OCI-LY7 (cell line): ENCODE data around the gene LUC7L3. TPM values are rescaled to one million over a fixed set of nuclear protein-coding genes. Genes with fewer than 3 reads are reported as not detected.

Experiments
- BruUV-seq: library from RNA; stranded (reverse); fragments of 400-500 nt; replicated peaks from 2 replicates; lab custom pipeline; 2021; lab: Mats Ljungman, UMichigan
- CTCF ChIA-PET: fragments of 300-600 bp; sonication (Branson Sonifier 250); formaldehyde crosslinking; loops from one replicate; lab custom pipeline; 2022; ENCODE audit warnings: antibody characterized with exemption; ENCODE audit not compliant: unreplicated experiment; lab: Charles Lee
- POLR2A ChIA-PET: fragments of 300-600 bp; sonication (Branson Sonifier 250); formaldehyde crosslinking; loops from one replicate; lab custom pipeline; 2022; ENCODE audit warnings: antibody characterized with exemption; lab: Charles Lee
- DNase-seq: peaks from one replicate; pipeline ENCODE4 v3.0.0-alpha.2; 2015; ENCODE audit warnings: low spot score
- H2AFZ ChIP-seq: fragments of 200-600 bp; sonication (generic), shearing (Covaris generic); 2 replicates; pipeline ENCODE4 v1.6.1; 2014; ENCODE audit warnings: mild to moderate bottlenecking, antibody characterized with exemption, low read length, moderate library complexity
- H3K27ac ChIP-seq: fragments of 200-600 bp; sonication (generic); 2 replicates; pipeline ENCODE4 v1.5.1; 2014; ENCODE audit warnings: mixed run types, low read depth, mild to moderate bottlenecking, moderate library complexity, low read length, inconsistent platforms; ENCODE audit not compliant: poor library complexity, severe bottlenecking
- H3K36me3 ChIP-seq: fragments of 200-600 bp; sonication (generic); 2 replicates; pipeline ENCODE4 v1.6.1; 2014; ENCODE audit warnings: mild to moderate bottlenecking, antibody characterized with exemption, low read length, moderate library complexity, mixed read lengths; ENCODE audit not compliant: insufficient read depth
- H3K4me1 ChIP-seq: fragments of 200-600 bp; sonication (generic); 2 replicates; pipeline ENCODE4 v1.5.1; 2014; ENCODE audit warnings: mild to moderate bottlenecking, low read length; ENCODE audit not compliant: insufficient read depth, poor library complexity, severe bottlenecking
- H3K4me2 ChIP-seq: fragments of 200-600 bp; sonication (generic); 2 replicates; pipeline ENCODE4 v1.6.1; 2014; ENCODE audit warnings: mild to moderate bottlenecking, low read length
- H3K4me3 ChIP-seq: fragments of 200-600 bp; sonication (generic); 2 replicates; pipeline ENCODE4 v1.5.1; 2014; ENCODE audit warnings: mild to moderate bottlenecking, low read depth, low read length; ENCODE audit not compliant: poor library complexity, severe bottlenecking
- H3K79me2 ChIP-seq: fragments of 200-600 bp; sonication (generic); 2 replicates; pipeline ENCODE4 v1.6.1; 2016; ENCODE audit warnings: low read depth, mild to moderate bottlenecking, low read length, moderate library complexity, mixed read lengths; ENCODE audit not compliant: insufficient read depth
- H3K9me2 ChIP-seq: fragments of 200-600 bp; sonication (generic); 2 replicates; pipeline ENCODE4 v1.6.1; 2016; ENCODE audit warnings: mild to moderate bottlenecking, low read length, mixed read lengths; ENCODE audit not compliant: insufficient read depth
- H3K9me3 ChIP-seq: fragments of 200-600 bp; sonication (generic); 2 replicates; pipeline ENCODE4 v1.6.1; 2014; ENCODE audit warnings: mild to moderate bottlenecking, mixed run types, low read length, mixed read lengths
- H4K20me1 ChIP-seq: fragments of 200-600 bp; sonication (generic); 2 replicates; pipeline ENCODE4 v1.6.1; 2014; ENCODE audit warnings: mild to moderate bottlenecking, antibody characterized with exemption, low read length, moderate library complexity, mixed read lengths; ENCODE audit not compliant: insufficient read depth
- EZH2phosphoT487 ChIP-seq: fragments of 200-600 bp; sonication (generic); IDR thresholded peaks from 2 replicates; pipeline ENCODE4 v1.6.1; 2018; ENCODE audit warnings: low read depth, borderline replicate concordance, mild to moderate bottlenecking, mixed run types, antibody characterized with exemption, low read length, moderate library complexity, mixed read lengths
- intact Hi-C: fragments of 100-400 bp; cut with micrococcal nuclease; formaldehyde crosslinking; loops from one replicate; pipeline ENCODE4 v1.10.0; 2022; ENCODE audit not compliant: unreplicated experiment
- total RNA-seq, 2 experiments: library from RNA; depleted of rRNA in 1 of 2; stranded (reverse); fragments of >200 nt in 1 of 2; shearing (Covaris generic) in 1 of 2; gene quantifications; 2 replicates each; pipeline ENCODE4 v1.2.3, GENCODE V29; 2014 to 2022
- TF ChIP-seq, protein P1 (sequence below): fragments of 200-600 bp; sonication (generic); conservative IDR thresholded peaks from 2 replicates; pipeline ENCODE4 v1.5.1; 2014; ENCODE audit warnings: mild to moderate bottlenecking, antibody characterized with exemption, low read length, moderate library complexity, mixed read lengths

The LUC7L3 gene
- total RNA-seq, 2 experiments from 2014 or later, result 109 to 190 TPM

DNA sequence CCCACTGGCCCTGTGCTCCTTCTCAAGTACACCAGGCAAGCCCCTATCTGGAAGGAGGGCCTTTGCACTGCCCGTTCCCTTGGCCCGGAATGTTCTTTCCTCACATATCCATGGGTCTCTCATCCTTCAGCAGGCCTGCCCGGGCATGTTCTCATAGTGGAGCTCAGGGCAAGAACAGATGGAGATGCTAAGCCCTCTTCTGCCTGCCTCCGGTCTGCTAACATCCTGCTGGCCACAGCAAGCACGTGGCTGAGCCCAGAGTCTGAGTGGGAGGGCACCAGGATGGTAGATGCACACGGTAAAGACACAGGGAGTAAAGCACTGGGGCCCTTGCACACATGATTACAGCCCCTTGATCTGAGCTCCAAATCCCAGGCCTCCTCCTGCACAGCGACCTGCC, 67.7 kb downstream of the LUC7L3 start:
- TF ChIP-seq, protein P1, sequence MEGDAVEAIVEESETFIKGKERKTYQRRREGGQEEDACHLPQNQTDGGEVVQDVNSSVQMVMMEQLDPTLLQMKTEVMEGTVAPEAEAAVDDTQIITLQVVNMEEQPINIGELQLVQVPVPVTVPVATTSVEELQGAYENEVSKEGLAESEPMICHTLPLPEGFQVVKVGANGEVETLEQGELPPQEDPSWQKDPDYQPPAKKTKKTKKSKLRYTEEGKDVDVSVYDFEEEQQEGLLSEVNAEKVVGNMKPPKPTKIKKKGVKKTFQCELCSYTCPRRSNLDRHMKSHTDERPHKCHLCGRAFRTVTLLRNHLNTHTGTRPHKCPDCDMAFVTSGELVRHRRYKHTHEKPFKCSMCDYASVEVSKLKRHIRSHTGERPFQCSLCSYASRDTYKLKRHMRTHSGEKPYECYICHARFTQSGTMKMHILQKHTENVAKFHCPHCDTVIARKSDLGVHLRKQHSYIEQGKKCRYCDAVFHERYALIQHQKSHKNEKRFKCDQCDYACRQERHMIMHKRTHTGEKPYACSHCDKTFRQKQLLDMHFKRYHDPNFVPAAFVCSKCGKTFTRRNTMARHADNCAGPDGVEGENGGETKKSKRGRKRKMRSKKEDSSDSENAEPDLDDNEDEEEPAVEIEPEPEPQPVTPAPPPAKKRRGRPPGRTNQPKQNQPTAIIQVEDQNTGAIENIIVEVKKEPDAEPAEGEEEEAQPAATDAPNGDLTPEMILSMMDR, result no peak
- no peak for TF ChIP-seq EZH2phosphoT487
- CTCF ChIA-PET, result interaction anchor here (0.9 kb wide), 2 partner anchors 11 to 65 kb away, joined by 3 to 4 read pairs; no protein-coding TSS in a partner anchor
- Histone ChIP-seq H3K9me3 (no peaks in the 10 kb centered on the region), H3K79me2 (no peaks in the 10 kb centered on the region), H3K27ac (no peak overlapping the region), H4K20me1 (no peaks in the 10 kb centered on the region), H3K36me3 (no peaks in the 10 kb centered on the region), H3K9me2 (no peaks in the 10 kb centered on the region), H2AFZ (no peak overlapping the region), H3K4me2 (no peak overlapping the region), H3K4me1 (no peaks in the 10 kb centered on the region), H3K4me3 (no peak overlapping the region)
- no TSS peak for BruUV-seq
- intact Hi-C loops, result no loop called here
- DNase-seq, result no peak
- POLR2A ChIA-PET, result interaction anchor here (0.8 kb wide), 1 partner anchor 9 kb away, joined by 4 read pairs; no protein-coding TSS in a partner anchor

DNA sequence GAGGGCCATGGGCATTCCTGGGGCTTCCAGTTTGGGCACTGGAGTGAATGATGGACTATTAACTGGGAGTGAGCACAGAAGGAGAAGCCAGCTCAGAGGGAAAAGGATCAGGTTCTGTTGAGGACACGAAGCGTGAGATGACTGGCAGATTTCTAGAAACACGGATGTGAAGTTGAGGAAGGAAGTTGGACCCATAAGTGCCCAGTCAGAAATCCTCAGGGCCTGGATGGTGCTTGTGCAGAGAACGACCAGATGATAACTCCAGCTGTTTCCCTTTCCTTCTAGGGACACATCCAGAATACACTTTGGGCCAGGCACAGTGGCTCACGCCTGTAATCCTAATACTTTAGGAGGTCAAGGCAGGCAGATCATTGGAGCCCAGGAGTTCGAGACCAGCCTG, 71.2 kb downstream of the LUC7L3 start:
- H2AFZ ChIP-seq, result no peak overlapping the region
- H3K4me3 ChIP-seq, result no peak overlapping the region
- ChIA-PET CTCF (no interaction called here), POLR2A (interaction anchor here (0.6 kb wide), 1 partner anchor 234 kb away, joined by 4 read pairs; no protein-coding TSS in a partner anchor)
- H3K4me2 ChIP-seq, result no peak overlapping the region
- H3K9me3 ChIP-seq, result no peaks in the 10 kb centered on the region
- H3K79me2 ChIP-seq, result no peaks in the 10 kb centered on the region
- no peak overlapping the region for H3K27ac ChIP-seq
- no TSS peak for BruUV-seq
- H3K4me1 ChIP-seq, result no peaks in the 10 kb centered on the region
- intact Hi-C loops, result no loop called here
- DNase-seq, result no peak
- no peaks in the 10 kb centered on the region for H3K9me2 ChIP-seq
- TF ChIP-seq EZH2phosphoT487, result no peak
- TF ChIP-seq, protein P1, result no peak
- no peaks in the 10 kb centered on the region for H3K36me3 ChIP-seq
- no peaks in the 10 kb centered on the region for H4K20me1 ChIP-seq

DNA sequence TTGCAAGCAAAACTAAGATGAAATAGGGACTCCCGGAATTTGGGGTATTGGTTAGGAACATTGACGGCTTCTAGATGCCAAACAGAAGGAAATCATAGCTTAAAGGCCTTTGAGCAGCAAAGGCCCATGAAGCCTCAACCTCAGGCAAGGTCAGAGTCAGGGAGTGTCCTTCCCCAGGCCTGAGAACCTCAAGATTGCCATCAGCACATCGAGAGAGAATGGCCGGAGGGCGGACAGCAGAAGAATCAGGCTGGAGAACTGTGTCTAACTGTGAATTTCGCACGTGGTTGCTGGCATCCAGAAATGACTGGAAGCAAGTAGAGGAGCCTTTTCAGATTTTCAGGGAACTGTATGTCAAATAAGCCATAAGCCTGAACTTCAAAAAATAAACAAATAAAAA, 72.7 kb downstream of the LUC7L3 start:
- TF ChIP-seq EZH2phosphoT487, result no peak
- TF ChIP-seq, protein P1, result no peak
- Histone ChIP-seq H3K79me2 (no peaks in the 10 kb centered on the region), H3K36me3 (no peaks in the 10 kb centered on the region), H3K9me3 (no peaks in the 10 kb centered on the region), H4K20me1 (no peaks in the 10 kb centered on the region), H3K27ac (no peak overlapping the region), H3K9me2 (no peaks in the 10 kb centered on the region), H3K4me3 (no peak overlapping the region), H2AFZ (no peak overlapping the region), H3K4me2 (no peak overlapping the region), H3K4me1 (no peaks in the 10 kb centered on the region)
- no TSS peak for BruUV-seq
- CTCF ChIA-PET, result no interaction called here
- intact Hi-C loops, result no loop called here
- POLR2A ChIA-PET, result no interaction called here
- DNase-seq, result no peak
